Activated CD8-positive, alpha-beta memory T cell treated with anti-CD3 and anti-CD28 coated beads for 1 hour (primary cell): ENCODE measurements around the gene SGK1.

ENCODE experiments used
- DNase-seq, 2 donors: peaks; one replicate each; pipeline ENCODE4 v3.0.0-alpha.2; 2020; ENCODE audit warnings: low read depth in 1 of 2; ENCODE audit errors: extremely low read depth in 1 of 2

The SGK1 gene

DNA sequence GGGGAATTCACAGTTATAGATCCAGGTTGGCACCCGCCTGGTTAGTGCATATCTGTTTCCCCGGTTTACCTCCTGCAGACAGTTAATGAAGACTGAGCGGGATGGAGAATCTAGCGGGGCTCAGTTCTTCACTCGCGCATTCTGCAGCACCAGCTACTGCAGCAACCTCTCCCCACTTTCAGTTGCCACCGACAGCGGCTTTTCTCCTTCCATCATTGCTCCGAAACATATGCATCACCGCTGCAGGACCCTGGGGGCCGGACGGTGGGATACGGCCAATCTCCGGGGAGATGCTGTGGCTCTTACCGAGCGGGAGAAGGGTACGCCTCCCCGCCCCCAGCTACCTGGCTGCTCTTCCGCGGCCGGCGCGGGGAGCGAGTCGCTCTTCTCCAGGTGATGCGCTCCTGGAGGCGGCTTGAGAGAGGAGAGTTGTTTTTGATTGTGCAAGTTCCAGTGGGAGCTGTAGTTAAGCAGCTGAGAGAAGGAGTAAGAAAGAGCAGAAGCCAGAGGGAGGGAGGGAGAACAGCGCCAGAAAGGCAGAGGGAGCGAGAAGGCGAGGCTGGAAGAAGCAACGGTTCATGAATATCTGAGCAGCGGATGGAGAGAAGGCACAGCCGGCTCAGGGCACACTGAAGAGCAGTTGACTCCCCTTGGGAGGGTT is at the start of gene SGK1:
TSS of gene SGK1 (minus strand) at position 642 of the 661 bp plus-strand sequence. CDS start 652 bp downstream, outside the sequence.
- DNase-seq: peak in 1 of 2 donors; percentile 1

DNA sequence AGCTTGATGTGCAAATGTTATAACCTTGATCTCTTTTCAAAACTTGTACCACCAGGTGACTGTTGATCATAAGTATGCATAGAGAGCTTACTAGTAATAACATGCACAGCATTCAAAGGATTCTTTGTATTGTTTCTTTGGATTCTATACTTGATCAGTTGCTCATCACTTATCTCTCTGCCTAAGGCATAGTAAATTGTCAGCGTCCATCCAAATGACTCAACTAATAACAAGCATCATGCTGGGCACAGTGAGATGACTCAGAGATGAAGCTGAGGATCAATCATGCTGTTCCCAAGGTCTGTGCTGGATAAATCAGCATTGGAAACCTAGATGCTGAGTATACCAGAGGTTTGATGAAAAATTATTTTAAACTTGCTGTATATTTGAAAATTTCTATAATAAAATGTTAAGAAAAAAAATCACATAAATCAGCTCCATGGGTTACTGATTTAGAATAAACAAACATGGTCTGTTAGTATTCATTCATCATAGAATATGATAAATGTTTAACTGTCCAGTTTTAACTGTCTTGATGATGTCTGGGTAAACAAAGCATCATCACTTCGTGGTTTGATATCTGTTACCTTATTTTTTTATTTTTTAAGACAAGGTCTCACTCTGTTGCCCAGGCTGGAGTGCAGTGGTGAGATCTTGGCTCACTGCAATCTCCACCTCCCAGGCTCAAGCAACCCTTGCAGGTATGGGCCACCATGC is 45.6 kb upstream of the SGK1 start:
- DNase-seq: no peak

DNA sequence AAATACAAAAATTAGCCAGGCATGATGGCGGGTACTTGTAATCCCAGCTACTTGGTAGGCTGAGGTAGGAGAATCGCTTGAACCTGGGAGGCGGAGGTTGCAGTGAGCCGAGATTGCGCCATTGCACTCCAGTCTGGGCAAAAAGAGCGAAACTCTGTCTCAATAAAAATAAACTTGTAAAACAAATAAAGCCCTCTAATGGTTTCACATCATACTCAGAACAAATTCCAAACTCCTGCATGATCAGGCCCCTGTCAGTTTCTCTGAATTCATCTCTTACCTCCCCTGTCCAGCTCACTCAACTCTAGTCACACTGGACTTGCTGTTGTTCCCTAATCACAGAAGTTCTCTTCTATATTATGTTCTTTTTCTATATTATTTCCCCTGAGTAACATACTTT is 43.1 kb upstream of the SGK1 start:
- DNase-seq: no peak

DNA sequence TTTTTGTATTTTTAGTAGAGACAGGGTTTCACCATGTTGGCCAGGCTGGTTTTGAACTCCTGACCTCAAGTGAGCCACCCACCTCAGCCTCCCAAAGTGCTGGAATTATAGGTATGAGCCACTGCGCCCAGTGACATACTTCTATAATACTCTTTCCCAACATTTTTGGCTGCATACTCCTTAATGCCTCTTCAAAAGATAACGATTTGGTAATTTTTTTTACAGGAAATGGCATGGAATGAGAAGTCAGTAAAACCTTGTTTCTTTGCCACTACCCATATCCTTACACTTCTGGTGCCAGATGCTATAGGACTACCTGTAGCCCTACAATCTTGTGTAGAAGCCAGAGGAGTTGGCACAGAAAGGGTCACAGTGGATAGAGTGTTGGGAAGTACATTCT is 41.4 kb upstream of the SGK1 start:
- no peak for DNase-seq

DNA sequence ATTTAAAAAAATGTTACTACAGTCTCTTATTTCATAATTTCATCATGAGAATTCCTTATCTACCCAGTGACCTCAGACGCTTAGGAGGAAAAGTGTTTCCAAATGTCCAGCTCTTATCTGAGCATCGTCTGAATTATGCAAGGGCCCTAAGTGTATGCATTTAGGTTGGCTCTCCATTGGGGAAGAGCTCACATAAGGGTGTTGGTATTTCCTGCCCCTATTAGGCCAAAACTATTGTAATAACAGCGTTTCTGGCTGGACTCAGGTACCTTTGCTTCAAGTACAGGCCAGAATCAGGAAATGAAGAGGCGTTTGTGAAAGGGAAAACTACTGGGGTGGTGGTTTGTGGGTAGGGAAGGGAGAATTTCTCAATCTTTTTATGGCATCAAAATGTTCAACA is 40.4 kb upstream of the SGK1 start:
- no peak for DNase-seq

DNA sequence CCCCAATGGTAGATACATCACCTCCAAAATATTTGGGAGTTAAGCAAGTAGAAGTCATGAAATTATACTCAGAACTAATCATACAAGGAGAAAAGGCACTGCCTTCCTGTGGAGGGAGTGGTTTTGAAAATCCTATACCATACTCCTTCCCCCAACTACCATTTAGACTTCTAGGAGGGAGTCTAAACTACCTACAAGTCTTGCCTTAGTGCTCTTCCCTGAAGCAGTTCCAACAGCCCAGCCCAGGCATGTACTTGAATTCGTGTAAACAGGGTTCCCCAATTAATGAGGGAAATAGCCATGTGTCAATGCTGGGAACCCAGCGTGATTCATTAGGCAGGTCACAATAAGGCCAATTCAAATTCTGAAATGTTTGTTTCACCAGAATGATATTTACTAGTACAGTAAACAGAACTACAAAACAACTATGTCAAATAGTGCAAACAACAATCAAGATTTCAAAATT is 39.1 kb upstream of the SGK1 start:
- no peak for DNase-seq

DNA sequence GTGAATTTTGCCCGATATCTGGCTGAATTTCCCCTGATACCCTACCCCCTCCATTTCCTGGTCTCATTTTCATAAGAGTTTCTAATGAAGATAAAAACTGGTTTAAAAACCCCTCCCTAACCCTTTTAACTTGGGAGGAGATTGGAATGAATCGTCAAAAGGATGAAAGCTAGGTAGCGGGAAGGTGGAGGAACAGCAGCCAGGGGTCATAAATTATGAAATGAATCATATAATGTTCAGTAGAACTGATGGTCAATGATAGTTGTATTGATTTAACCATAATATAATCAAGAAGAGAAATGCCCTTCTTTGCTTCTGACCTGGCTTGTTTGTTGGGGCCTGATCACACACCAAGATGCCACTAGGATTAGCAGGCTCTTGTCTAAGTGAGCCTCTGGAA is 38.5 kb upstream of the SGK1 start:
- no peak for DNase-seq

DNA sequence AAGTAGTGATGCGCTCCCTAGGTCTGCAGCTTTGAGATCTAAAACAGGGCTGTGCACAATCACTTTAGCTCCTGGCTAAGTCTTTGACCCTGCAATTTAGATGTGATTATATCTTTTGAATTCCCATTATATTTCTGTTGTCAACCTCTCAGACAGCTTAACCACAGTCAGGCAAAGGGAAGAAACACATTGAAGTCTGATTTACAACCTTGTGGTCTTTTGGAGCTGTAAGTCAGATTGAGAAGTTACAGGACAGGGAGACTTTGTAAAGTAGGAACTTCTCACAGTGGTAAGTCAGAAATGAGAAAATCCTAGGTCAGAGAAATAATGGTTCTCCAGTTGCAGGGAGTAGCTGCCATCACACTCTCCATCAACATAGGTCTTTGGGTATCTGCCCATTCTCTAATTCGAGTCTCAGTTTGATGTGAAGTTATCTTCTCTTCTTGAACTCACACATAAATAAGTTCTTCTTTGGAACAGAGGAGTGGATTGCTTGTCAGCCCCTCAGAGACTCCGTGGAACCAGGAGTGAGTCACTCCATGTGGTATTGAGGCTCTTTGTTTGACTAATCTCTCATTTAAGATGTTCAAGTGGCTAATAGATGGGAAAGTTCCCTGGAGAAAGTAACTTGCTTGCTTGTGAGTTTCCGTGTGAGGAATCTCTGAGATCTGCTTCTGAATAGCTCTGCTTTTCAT is 35.0 kb upstream of the SGK1 start:
- no peak for DNase-seq

DNA sequence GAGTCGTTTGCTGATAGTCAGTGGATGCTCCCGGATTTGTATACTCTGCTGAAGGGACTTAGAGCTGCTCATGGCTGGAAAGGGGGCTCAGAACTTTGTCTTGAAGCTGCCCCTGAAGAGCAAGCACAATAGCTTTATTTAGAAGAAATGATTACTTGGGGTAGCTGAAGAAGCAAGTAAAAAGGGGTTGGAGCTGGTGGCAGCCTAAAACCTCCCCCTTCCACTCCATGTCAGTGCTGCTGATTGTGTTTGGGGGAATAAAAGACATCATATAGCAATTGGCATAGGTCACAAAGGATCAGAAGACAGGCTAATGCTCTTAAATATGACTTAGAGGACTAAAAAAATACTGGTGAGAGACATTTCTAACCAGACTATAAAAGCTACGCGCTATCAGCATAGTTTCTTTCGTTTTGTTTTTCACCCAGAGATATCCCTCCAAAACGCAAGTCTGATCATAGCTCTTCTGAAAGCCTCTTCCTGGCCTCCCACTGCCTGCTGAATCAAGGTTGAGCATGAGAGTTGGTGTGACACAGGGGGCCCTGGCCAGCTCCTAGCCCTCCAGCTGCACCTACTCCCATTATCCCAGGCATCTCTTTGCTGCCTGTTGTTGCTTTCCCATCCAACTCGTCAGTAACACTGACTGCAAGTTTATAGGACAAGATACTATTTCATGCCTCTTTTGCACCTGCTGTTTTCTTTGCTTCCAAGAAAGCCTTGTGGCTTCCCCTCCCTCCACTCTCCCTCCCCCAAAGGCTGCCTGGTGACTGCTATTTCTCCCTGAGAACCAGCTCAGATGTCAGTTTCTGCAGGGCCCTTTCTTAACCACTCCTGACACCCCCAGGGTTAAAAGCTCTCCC is 33.9 kb upstream of the SGK1 start:
- DNase-seq: no peak

DNA sequence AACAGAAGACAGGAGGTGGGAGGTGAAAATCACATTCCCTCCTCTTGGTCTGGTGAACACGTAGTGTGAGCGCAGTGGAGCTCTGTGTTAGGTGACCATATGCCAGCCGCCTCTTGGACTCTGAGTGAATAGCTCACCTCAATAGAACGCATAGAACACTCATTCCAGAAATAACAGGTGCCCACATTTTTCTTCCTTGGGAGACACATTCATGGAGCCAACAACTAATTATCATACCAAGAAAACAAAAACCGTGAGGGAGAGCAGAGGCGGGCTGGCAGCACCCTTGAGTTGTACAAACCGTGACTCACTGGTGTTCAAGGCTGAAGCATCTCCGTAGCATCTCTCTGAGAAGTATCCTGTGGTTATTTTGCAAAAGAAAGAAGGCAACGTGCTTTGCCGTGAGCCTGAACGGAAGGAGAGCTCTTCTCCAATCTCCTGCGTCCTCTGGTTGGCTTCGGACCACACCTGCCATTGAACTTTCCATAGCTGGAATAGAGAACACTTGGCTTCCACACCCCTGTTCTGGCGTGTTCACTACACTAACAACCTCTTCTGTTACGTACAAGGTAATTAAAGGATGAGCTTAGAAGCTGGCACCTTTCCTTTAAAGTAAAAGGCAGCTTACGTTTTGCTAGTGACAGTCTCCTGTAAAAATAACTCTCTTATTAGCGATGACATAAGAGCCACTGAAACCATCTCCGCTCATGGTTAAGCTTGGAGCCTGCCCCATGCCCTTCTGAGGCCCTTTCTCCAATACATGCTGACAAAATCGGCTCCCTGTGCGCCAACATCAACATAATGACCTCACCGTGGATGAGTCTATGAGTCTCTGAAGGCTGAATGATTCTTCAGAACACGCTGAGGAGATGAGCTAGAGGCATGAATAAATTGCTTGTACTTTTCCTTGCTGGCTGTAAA is 30.2 kb upstream of the SGK1 start:
- no peak for DNase-seq

DNA sequence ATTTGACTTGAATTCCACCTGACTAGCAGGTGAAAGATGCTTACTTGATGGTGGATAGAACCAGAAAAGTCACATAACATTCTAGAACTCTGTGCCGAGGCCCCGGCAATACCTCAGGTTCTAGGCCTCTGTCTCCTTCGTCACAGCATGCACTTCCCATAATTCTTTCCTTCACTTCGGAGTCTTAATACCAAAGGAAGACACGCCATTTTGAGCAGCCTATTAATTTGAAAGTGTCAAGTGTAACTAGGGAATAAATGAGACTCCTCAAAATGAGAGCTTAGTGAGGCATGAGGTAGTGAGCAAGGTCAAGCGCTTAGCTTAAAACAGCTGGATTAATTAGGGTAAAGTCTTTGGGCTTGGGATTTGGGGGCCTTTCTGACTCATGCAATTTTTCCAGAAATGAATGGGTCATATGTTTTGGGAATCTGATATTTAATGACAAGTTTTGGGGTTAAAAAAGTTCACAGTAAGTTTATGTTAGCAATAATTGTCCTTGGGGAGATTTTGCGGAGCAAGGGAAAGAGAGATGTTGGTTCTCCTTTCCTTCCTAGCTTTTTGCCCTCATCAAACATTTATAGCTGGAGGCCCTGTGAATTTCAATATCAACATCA is 29.1 kb upstream of the SGK1 start:
- DNase-seq: no peak

DNA sequence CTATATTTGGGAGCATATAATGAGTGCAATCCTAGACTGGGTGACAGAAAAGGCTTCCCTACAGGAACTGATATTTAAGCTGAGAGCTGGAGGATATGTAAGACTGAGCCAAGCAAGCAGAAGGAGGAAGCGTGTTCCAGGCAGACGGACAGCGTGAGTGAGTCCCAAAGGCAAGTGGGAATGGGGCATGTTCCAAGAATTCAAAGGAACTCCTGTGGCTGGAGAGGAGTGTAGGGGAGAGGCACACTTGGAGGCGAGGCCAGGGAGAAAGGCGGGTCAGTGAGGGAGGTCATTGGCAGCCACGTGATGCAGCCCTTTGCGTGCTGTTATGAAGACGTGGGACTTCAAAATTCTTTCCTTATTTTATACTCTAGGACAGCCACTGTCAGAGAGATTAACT is 27.9 kb upstream of the SGK1 start:
- no peak for DNase-seq

DNA sequence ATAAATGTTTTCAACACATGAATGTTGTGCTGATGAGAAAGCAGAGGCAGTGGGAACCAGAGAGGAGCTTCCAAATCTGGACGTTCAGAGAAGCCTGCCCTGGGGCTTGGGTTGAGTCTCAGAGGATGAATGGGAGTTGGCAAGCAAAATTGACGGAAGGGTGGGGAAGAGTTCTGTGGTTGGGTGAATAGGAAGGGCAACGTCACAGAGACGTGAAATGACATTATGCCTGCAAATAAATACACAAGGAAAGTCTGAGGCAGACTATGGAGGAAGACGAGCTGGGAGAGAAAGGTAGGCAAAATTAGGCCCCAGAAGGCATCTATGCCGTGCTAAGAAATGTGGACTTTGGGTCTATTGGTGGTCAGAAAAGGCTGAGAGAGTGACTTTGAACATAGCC is 25.2 kb upstream of the SGK1 start:
- DNase-seq: no peak

DNA sequence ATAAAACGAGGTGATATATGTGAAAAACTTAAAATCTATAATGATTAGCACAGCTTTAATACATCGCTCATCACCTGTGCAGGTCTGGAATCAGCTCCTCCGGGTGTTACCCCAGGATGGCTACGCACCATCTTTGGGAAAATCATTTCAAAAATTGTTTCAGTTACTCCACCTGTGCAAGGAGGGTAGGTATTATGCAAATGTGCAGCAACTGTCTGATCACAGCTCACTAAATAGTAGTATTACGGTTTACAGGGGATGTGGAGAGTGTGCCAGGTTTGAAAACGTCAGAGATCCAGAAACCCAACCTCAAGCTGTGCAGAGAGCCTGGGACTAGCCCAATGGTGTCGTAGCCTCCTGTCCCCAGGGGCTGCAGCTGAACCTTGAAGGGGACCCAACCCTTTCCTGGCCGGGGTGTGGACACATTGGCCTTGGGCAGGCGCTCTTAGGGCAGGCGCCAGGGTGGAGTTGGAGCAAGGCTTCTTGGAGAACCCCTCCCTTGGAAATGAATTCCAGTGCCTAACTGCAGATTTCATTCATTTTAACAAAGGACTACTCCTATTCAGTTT is 24.2 kb upstream of the SGK1 start:
- DNase-seq: no peak

DNA sequence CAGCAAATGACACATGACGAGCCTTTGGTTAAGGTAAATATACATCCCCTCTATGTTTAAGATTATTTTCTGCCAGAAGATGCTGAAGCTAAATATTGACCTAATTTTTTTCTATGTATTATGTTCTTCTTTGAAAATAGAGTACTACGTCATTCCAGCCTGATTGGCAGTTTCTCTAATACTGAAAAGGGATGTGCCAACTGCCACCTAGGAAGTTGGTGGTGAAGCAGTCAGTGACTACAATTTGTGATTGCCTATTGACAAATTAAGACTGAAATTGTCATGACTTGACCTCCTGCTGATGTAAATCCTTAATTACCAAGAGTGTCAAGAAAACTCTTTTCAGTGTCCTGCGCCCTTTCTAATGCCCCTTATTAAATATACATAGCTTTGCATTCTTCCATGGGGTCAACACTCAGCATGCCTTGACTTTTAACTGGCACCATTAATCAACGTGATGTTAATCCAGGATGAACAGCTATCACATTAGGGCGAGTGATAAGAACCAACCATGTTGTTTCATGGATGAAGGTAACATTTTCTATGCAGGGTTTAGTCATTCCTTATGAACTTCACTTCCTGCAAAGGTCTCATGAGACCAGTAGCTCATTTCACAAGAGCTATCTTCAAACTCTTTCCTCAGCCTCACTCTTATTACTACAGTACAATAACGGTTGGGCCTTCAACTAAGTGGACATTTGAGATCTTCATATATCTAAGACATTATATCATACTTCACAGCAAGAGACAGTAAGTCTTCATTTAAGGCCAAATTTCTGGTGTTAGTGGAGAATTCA is 22.5 kb upstream of the SGK1 start:
- no peak for DNase-seq

DNA sequence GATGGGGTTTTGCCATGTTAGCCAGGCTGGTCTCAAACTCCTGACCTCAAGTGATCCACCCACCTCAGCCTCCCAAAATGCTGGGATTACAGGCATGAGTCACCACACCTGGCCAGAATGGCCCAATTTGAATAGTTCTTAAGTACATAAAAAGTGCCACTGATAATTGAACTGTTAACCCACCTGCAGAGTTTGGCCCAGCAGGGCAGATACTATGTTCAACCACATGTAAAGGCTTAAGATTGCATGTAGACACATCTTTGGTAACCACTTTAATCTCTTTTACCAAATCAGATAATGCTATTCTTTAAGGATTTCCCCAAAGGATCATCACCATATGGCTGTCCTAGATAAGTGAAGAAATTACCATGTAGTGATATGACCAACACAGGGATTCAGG is 21.3 kb upstream of the SGK1 start:
- DNase-seq: no peak

DNA sequence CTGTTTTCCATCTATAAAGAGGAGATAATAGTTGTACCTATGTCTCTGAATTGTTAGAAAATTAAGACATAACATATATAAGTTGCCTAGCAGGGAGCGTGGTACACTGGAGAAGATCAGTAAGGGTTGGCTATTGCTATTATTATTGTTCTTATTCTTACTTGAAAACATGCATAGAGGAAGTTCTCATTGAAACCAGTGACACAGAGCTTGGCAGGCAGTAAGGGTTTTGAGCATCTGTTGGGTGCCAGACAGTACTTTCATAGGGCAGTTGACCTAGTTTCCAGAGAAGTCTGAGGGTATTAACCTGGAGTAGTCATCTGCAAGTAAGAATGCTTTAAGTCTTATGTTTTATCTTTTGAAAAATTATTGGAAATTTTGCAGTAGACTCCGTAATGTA is 13.3 kb upstream of the SGK1 start:
- no peak for DNase-seq

DNA sequence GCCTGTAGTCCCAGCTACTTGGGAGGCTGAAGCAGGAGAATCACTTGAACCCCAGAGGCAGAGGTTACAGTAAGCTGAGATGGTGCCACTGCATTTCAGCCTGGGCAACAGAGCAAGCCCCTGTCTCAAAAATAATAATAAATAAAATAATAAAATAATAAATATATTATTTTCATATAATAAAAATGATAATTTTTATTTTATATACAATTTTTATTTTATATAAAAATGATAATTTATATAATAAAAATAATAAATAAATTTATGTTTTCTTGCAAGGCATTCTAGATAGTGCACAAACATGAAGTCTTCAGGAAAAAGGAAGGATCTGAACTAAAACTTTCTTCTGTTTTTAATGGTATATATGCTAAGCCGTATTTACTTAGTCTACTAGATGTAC is 12.6 kb upstream of the SGK1 start:
- no peak for DNase-seq
